NCI-H128 (cell line): ENCODE data around the gene SYT2.
"Not testable (repeated sequence)": the region's sequence is repeated elsewhere in the genome, so short reads cannot be mapped to it uniquely, and the experiment has no call there.

Experiments
- DNase-seq: peaks from one replicate; lab custom pipeline; 2025; ENCODE audit not compliant: unreplicated experiment; lab: John Stamatoyannopoulos, UW

SYT2 gene

GRCh38 chr1:202550088-202550487 is 160.2 kb downstream of the SYT2 start:
- DNase-seq: not testable (repeated sequence)

GRCh38 chr1:202547215-202547614 is 163.0 kb downstream of the SYT2 start:
- DNase-seq: no peak

- not testable (repeated sequence) for DNase-seq
These were observed 163.5 kb downstream of the SYT2 start for GRCh38 chr1:202546796-202547195.

- DNase-seq: not testable (repeated sequence)
These were observed 163.9 kb downstream of the SYT2 start for GRCh38 chr1:202546377-202546776.

- not testable (repeated sequence) for DNase-seq
These were observed 164.5 kb downstream of the SYT2 start for GRCh38 chr1:202545647-202546303.

- DNase-seq: not testable (repeated sequence)
These were observed 165.3 kb downstream of the SYT2 start for GRCh38 chr1:202544766-202545449.

- DNase-seq: not testable (repeated sequence)
These were observed 166.7 kb downstream of the SYT2 start for GRCh38 chr1:202543537-202543936.

GRCh38 chr1:202542415-202542814 is 167.8 kb downstream of the SYT2 start:
- DNase-seq: not testable (repeated sequence)

GRCh38 chr1:202540858-202541257 is 169.4 kb downstream of the SYT2 start:
- DNase-seq: not testable (repeated sequence)
